HG03159 (cell line): ENCODE results near the gene CUZD1.
A peak's percentile ranks its signal among the peaks of the same experiment; 100 is the strongest.
"Not testable (repeated sequence)": the region's sequence is repeated elsewhere in the genome, so short reads cannot be mapped to it uniquely, and the experiment has no call there.

Source experiments
- ATAC-seq: cut with Tn5 transposase; IDR thresholded peaks from one replicate; pipeline ENCODE4 v1.9.1; 2021; ENCODE audit warnings: mild to moderate bottlenecking, moderate library complexity; ENCODE audit not compliant: unreplicated experiment

CUZD1 gene, protein sequence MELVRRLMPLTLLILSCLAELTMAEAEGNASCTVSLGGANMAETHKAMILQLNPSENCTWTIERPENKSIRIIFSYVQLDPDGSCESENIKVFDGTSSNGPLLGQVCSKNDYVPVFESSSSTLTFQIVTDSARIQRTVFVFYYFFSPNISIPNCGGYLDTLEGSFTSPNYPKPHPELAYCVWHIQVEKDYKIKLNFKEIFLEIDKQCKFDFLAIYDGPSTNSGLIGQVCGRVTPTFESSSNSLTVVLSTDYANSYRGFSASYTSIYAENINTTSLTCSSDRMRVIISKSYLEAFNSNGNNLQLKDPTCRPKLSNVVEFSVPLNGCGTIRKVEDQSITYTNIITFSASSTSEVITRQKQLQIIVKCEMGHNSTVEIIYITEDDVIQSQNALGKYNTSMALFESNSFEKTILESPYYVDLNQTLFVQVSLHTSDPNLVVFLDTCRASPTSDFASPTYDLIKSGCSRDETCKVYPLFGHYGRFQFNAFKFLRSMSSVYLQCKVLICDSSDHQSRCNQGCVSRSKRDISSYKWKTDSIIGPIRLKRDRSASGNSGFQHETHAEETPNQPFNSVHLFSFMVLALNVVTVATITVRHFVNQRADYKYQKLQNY

DNA sequence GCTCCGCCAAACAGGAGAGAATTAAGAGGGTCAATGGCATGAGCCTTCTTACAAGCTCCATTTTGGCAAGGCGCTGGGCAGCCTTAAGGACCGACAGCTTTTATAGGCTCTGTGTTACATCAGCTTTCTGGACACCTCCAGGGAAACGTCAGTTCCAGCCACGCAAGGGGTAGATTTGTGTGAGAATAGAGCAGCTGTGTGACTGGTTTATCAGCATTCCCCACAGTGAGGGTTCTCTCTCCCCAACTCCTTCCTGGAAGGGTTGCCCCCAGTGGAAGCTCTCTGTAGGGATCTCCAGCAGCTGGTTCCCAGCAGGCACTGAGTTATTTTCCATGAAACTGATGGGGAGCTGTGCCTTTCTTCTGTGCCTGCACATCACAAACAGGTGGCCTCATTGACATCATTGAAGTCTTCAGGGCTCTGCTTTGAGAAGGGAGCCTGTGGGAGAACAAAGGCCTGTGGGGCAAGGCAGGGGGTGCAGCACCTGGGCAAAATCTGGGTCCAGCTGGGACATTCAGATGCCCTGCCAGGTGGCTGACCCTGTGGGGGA lies at the start of gene CUZD1:
Gene CUZD1, minus strand, starts transcription at position 75 of the 550 bp plus-strand sequence. Its CDS starts 14 bp downstream, at position 61.
- ATAC-seq, result no peak

DNA sequence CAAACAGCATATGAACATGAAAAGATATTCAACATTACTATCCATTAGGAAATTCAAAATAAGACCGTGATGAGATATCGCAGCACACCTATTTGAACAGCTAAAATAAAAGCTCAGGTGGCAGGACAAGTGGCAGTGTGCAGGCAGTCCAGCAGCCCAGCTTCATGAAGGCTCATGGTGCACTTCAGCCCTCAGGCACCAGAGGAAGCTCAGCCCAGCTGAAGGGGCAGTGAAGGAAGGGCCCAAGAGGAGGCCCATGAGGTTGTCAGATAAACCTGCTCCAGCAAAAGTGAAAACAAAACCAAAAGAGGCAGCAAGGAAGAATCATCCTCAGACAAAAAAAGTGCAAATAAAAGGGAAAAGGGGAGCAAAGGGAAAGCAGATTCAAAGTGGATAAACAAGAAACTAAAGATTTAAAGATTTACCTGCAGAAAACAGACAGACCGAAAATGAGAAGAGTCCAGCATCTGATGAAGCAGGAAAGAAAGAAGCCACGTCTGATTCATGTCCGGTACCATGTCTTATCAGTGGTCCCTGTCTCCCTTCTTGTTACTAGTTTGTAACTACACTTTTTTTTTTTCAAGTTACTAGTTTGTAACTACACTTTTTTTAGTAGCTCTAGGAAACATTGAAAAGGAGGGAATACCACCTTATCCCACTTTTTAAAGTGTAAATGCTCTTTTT lies 48.7 kb upstream of the CUZD1 start:
- ATAC-seq, result no peak

DNA sequence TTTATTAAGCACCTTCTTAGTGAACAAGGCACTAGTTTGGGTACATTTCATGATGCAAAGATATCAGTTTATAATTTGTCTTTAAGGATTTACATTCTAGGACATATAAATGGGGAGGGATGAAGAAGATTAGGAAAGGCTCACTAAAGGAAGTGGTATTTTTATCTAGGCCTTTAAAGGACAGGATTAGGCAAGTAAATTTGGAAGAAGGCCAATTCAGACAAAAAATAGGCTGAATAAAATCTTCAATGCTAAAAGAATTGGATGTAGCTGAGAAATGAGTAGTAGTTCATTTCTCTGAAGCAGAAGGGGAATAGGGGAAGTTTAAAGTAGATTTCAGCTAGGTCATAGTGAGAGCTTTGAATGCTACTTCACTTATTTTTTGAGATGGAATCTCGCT lies 38.5 kb upstream of the CUZD1 start:
- no peak for ATAC-seq

DNA sequence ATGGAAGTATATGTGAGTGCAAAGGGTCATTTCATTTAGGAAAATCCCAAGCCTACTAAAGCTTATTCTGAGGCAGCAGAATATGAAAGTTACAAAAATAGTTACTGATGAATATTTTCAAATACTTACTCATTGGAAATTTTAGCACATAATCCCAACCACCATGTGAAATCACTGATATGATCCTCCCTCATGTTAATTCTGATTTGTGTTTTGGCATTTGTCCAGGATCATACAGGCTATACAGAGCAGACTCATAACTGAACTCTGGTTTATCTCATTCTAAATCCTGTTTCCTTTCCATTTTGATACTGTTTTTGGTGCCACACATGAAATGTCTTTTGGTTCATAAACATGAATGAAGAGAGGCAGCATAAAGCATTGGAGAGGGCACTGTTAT lies 37.1 kb upstream of the CUZD1 start:
- no peak for ATAC-seq

DNA sequence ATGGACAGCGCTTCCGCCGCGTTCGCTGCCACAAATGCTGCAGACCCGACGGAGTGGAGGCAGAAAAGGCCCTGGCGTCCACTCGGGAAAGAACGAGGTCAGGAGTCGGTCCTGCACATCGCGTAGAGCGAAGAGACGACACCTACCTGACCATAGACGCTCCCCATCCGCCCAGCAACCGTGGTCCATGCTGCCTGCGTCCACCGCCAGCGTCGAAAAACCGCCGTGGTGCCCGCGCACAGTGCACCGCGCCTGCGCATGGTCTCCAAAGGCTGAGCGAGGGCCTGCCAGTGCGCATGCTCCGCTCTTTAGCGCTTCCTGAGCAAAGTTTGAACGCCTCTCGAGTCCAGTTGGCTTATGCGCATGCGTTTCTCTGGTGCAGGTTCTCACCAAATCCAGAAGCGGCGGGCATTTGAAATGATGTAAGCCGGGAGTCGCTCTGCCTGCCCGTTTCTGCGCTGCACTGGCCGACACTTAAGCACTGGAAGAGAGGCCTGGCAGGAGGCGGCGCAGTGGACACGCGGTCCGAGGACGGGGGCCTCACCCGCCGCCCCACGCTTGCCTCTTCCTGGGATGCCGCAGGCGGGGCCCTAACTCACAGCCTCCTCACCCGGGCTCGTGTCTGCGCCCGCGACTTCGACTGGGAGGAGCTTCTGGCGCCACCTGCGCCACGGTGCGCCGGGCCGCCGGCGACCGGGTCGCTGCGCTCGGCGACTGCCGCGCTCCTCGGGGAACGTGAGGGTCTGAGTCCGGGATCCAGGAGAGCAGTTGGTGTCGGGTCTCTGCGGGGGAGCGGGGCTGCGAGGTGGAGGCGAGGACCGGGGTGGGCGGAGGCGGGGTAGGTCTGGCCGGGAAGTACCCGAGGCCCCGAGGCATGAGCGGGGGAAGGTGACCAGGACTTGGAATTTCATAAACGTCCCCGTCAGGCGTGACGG lies 33.9 kb upstream of the CUZD1 start, which contains the start of gene FAM24B:
Gene FAM24B, minus strand, starts transcription at position 243 of the 935 bp plus-strand sequence. CDS start 29,066 bp downstream, outside the sequence.
- ATAC-seq, result peak; percentile 75

DNA sequence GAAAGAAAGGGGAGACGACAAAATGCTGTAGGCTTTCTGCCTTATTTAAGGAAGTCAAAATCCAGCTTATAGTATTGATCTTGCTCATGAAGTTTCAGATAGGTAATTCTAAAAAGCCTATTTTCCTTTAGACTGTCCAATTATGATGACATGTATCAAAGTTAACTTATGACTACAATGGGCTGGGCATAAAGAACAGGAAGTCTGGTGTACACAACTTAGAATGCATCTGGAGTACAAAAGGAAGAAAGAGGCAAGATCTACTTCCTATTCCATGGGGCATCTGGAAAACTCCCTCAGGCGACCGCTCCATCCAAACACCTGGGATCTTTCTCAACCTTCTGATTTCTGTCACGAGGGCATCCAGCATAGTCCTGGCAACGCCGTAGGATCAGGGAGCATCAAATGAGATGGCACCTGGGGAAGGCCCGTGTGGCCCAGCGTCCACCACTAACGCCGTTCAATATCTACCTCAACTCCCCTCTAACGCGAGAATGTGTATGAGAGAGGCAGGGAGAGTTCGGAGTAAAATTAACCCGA lies 33.2 kb upstream of the CUZD1 start:
- ATAC-seq, result peak; percentile 25

DNA sequence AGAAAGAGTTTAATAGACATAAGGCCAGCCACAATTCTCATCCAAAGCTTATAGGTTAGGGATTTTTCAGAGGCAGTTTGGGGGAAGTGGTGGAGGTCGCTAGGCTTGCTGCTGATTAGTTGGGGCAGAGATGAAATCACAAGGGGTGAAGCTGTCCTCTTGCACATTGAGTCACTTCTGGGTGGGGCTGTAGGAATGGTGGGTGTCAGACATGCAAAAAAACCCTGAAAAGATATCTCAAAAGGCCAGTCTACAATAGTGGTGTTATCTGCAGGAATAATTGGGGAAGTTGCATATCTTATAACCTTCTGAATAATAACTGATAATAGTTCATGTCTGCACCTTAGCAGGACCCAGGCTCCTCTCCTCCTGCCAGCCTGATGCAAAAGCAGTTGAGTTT lies 31.6 kb upstream of the CUZD1 start:
- no peak for ATAC-seq

DNA sequence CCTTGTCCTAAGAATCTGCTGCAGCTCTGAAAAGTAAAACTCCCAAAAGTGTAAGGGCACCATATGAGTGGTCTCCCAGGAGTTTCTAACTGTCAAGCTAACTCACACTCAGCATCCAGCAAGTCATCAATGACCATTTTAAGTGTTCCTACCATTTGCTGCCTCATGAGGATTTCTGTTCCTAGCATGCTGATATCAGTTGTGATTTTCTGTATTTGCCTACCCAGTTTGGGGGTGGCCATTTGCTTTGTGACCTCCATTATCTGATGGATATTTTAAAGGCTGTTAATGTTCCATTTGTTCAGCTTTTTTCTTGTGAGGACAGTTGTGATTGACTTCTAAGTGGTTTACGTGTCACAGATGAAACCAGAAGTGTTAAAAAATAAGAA lies 30.8 kb upstream of the CUZD1 start:
- no peak for ATAC-seq

DNA sequence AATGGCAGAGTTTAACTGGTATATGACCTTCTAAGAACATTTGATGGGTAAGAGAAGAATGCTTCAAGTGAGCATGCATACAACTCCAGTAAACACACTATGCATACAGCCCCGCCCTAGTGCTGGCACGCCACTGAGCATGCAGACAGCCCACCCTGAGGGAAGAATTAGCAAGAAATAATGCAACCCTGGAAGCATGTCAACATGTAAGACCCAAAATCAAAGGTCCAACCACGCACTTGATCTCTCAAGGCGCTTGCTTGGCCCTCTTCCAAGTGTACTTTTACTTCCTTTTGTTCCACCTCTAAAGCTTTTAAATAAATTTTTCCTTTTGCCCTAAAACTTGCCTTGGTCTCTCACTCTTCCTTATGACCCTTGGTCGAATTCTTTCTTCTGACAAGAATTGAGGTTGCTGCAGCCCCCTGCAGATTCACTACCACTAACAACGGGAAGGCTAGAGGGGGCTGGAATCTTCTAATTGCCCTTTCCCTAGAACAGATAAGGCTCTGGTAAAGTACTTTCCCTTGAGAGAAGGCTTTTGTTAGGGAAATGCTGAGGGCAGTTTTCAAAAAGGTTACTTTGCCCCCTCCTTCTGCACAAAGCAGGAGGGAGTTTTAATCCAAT lies 30.3 kb upstream of the CUZD1 start:
- ATAC-seq, result no peak

DNA sequence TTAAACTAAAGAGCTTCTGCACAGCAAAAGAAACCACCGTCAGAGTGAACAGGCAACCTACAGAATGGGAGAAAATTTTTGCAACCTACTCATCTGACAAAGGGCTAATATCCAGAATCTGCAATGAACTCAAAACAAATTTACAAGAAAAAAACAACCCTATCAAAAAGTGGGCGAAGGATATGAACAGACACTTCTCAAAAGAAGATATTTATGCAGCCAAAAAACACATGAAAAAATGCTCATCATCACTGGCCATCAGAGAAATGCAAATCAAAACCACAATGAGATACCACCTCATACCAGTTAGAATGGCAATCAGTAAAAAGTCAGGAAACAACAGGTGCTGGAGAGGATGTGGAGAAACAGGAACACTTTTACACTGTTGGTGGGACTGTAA lies 26.3 kb upstream of the CUZD1 start:
- not testable (repeated sequence) for ATAC-seq

DNA sequence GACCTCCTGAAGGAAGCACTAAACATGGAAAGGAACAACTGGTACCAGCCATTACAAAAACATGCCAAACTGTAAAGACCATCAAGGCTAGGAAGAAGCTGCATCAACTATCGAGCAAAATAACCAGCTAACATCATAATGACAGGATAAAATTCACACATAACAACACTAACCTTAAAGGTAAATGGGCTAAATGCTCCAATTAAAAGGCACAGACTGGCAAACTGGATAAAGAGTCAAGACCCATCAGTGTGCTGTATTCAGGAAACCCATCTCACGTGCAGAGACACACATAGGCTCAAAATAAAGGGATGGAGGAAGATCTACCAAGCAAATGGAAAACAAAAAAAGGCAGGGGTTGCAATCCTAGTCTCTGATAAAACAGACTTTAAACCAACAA lies 23.1 kb upstream of the CUZD1 start:
- ATAC-seq, result not testable (repeated sequence)

DNA sequence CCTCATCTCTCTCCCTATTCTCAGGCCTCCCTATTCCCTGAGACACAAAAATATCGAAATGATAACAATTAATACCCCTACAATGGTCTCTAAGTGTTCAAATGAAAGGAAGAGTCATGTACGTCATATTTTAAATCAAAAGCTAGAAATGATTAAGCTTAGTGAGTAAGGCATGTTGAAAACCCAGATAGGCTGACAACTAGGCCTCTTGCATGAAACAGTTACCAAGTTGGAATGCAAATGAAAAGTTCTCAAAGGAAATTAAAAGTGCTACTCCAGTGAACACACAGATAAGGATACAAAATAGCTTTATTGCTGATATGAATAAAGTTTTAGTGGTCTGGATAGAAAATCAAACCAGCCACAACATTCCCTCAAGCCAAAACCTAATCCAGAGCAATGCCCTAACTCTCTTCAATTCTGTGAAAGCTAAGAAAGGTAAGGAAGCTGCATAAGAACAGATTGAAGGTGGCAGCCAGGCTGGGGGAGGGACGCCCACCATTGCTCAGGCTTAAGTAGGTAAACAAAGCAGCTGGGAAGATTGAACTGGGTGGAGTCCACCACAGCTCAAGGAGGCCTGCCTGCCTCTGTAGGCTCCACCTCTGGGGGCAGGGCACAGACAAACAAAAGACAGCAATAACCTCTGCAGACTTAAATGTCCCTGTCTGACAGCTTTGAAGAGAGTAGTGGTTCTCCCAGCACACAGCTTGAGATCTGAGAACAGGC lies 21.3 kb upstream of the CUZD1 start:
- not testable (repeated sequence) for ATAC-seq

DNA sequence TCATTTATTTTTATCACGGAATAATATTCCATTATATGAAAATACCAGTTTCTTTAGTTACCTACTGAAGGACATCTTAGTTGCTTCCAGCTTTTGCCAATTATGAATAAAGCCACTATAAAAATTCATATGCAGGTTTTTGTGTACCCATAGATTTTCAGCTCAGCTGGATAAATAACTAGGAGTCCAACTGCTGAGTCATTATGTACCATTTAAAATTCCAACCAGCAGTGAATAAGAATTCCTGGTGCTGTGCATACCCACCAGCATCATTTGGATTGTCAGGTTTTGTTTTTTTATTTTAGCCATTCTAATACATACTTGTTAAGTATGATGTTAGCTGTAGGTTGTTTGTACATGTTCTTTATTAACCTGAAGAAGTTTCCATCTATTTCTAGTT lies 19.2 kb upstream of the CUZD1 start:
- ATAC-seq, result no peak

DNA sequence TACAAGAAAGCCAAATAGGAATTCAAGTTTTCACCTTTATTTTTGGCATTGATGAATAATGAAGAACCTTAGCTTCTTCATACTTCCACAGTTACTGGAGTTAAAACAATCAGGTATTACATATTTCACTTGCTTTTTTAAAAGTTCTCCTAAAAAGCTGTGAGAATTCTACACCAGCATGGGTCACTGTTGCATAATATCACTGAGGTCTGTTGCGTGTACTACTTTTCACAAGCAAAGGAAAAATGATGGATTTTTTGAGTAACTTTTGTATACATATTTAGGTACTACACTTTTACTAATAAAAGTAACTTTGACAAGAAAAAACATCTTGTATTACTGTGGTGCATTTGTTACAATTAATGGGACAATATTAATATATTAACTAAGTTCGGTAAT lies 18.5 kb upstream of the CUZD1 start:
- ATAC-seq, result no peak

DNA sequence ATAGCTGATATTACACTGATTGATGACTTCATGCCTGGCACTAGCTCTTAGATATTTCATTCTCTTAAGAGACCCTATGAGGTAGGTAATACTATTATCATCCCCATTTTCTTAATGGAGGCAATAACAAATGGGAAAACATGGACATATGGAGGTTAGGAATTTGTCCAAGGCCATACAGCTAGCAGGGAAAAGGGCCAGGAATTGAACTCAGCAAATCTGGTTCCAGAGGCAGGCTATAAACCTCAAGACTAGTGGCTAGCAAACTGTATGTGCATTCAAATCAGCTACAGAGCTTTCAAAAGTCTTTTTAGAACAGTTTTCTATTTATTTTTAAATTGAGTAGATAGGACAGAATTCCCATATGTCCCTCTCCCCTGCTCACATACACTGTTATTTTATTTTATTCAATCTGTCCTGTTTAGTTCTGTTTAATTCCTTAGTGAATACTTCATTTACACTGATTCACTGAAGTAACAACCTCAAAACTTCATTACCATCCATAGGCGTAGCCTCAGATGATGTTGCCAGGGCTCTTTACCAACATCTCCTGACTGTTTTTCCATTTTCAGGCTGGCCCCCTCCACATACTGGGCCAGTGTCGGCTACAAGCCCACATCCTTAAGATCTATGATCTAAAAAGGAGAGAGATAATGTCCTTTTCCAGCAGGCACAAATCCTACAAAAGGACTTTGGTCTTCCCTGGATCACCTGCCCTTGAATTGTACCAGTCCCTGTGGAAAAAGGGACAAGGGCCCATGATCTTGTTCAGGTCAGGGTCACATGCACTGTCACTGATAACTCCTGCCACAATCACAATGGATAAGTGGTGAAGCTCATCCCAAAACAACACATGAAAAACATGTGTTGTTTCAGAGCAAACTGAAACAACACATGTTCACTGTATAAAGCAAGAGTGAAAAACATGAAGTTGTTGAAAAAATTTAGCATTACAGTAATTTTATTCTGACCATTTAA lies 17.8 kb upstream of the CUZD1 start:
- ATAC-seq, result no peak

DNA sequence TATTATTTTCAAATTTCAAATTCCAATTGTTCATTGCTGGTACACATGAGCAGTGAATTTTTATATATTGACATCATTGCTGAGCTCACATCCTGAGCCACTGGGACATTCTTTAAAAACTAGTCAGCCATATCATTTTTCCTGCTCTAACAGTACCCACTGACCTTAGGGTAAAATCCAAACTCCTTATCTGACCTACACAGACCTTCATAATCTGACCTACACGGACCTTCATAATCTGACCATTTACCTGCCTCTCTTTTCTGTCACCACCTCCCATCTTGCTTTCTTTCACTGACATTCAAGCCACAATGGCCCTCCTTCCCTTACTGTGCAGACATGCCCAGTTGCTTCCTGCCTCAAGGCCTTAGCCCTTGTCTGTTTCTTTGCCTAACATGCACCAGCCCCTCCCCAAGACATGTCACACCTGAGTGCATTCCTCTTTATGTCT lies 16.1 kb upstream of the CUZD1 start:
- no peak for ATAC-seq

DNA sequence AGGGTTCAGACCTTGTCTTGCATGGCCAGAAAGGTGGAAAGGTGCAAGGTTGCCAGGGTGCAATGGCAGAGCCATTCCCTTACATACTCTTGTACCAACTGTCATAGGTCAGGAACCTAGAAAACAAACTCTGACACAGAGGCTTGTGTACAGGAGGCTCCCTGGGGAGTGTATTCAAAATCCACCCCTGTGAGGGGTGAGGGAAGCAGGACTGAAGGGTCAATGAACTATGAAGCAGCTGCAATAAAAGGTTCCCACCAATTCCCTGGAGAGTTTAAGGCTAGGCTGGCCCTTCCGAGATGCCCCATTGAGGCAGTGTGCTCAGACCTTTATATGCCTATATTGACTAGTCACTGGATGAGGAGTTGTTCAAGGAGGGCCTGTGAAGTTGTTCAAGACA lies 13.9 kb upstream of the CUZD1 start:
- ATAC-seq, result no peak

DNA sequence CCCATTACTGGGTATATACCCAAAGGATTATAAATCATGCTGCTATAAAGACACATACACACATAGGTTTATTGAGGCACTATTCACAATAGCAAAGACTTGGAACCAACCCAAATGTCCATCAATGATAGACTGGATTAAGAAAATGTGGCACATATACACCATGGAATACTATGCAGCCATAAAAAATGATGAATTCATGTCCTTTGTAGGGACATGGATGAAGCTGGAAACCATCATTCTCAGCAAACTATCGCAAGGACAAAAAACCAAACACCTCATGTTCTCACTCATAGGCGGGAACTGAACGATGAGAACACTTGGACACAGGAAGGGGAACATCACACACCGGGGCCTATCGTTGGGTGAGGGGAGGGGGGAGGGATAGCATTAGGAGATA lies 12.4 kb upstream of the CUZD1 start:
- ATAC-seq, result not testable (repeated sequence)
